Measurements from ENCODE around the gene ACSL1.

DNA sequence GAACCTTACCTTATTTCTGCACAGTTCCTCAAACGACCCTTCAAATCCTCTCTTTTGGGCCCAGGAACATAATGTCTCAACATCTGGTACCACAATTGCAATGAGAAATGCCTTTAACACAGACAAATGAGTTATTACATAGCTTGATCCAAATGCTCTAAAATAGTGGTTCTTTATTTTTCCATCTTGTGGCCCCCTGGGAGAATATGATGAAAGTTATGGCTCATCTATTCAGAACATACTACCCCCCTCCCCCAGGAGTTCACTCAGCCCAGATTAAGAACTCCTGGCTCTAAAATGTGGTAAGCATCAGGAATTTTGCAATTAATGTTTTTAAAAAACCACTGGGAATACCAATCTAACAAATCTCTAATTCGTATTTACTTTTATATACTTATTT, 68.0 kb downstream of the ACSL1 start:
- TF ChIP-seq, protein P1, sequence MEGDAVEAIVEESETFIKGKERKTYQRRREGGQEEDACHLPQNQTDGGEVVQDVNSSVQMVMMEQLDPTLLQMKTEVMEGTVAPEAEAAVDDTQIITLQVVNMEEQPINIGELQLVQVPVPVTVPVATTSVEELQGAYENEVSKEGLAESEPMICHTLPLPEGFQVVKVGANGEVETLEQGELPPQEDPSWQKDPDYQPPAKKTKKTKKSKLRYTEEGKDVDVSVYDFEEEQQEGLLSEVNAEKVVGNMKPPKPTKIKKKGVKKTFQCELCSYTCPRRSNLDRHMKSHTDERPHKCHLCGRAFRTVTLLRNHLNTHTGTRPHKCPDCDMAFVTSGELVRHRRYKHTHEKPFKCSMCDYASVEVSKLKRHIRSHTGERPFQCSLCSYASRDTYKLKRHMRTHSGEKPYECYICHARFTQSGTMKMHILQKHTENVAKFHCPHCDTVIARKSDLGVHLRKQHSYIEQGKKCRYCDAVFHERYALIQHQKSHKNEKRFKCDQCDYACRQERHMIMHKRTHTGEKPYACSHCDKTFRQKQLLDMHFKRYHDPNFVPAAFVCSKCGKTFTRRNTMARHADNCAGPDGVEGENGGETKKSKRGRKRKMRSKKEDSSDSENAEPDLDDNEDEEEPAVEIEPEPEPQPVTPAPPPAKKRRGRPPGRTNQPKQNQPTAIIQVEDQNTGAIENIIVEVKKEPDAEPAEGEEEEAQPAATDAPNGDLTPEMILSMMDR (IDR thresholded peaks at IDR 0.05; ENCODE audit: insufficient read depth, low read length, poor library complexity, severe bottlenecking): no peak
- no peak for TF ChIP-seq EZH2phosphoT487 (conservative IDR thresholded peaks at IDR 0.05; ENCODE audit: low read length)

Data from SU-DHL-6 (cell line).